NK-92 (cell line): ENCODE results near the gene B3GNT4.
"Not testable (repeated sequence)": the region's sequence is repeated elsewhere in the genome, so short reads cannot be mapped to it uniquely, and the experiment has no call there.

ENCODE experiments used
- DNase-seq: peaks from one replicate; lab custom pipeline; 2025; ENCODE audit not compliant: unreplicated experiment; lab: John Stamatoyannopoulos, UW

Gene B3GNT4

GRCh38 chr12:122208073-122208820 is 4.7 kb downstream of the B3GNT4 start:
- no peak for DNase-seq

- no peak for DNase-seq
Measured at GRCh38 chr12:122215771-122216170, 12.3 kb downstream of the B3GNT4 start.

- DNase-seq = no peak
Measured at GRCh38 chr12:122216445-122216844, 12.9 kb downstream of the B3GNT4 start.

- DNase-seq = peak; percentile 97
Measured at GRCh38 chr12:122225683-122226365, 22.3 kb downstream of the B3GNT4 start, which contains the start of gene DIABLO. Gene DIABLO (minus strand): TSS chr12:122226052. CDS start chr12:122226014, 38 bp downstream.

- DNase-seq = no peak
Measured at GRCh38 chr12:122226366-122227125, 23.0 kb downstream of the B3GNT4 start.

- DNase-seq = no peak
Measured at GRCh38 chr12:122227341-122227740, 23.8 kb downstream of the B3GNT4 start.

GRCh38 chr12:122228092-122228491 is 24.6 kb downstream of the B3GNT4 start:
- no peak for DNase-seq

- DNase-seq = no peak
Measured at GRCh38 chr12:122230798-122231197, 27.3 kb downstream of the B3GNT4 start.

- no peak for DNase-seq
Measured at GRCh38 chr12:122232691-122233090, 29.2 kb downstream of the B3GNT4 start.

- no peak for DNase-seq
Measured at GRCh38 chr12:122235741-122236140, 32.2 kb downstream of the B3GNT4 start.

- DNase-seq = no peak
Measured at GRCh38 chr12:122238861-122239260, 35.4 kb downstream of the B3GNT4 start.

- DNase-seq = no peak
Measured at GRCh38 chr12:122243965-122244364, 40.5 kb downstream of the B3GNT4 start.

- DNase-seq = no peak
Measured at GRCh38 chr12:122244565-122245371, 41.3 kb downstream of the B3GNT4 start.

GRCh38 chr12:122245553-122245952 is 42.0 kb downstream of the B3GNT4 start:
- DNase-seq = no peak

GRCh38 chr12:122250047-122250446 is 46.5 kb downstream of the B3GNT4 start:
- DNase-seq = no peak

GRCh38 chr12:122250536-122250935 is 47.0 kb downstream of the B3GNT4 start:
- no peak for DNase-seq

GRCh38 chr12:122258462-122258861 is 55.0 kb downstream of the B3GNT4 start:
- not testable (repeated sequence) for DNase-seq
